Fibroblast of skin of left quadriceps (primary cell): ENCODE results near the gene NUP93.
A peak's percentile ranks its signal among the peaks of the same experiment; 100 is the strongest.
"Not testable (repeated sequence)": the region's sequence is repeated elsewhere in the genome, so short reads cannot be mapped to it uniquely, and the experiment has no call there.

Experiments
- DNase-seq, 2 experiments: peaks; one replicate each; pipeline ENCODE4 v3.0.0-alpha.2; 2013; ENCODE audit warnings: low read depth in 2 of 2

The NUP93 gene

DNA sequence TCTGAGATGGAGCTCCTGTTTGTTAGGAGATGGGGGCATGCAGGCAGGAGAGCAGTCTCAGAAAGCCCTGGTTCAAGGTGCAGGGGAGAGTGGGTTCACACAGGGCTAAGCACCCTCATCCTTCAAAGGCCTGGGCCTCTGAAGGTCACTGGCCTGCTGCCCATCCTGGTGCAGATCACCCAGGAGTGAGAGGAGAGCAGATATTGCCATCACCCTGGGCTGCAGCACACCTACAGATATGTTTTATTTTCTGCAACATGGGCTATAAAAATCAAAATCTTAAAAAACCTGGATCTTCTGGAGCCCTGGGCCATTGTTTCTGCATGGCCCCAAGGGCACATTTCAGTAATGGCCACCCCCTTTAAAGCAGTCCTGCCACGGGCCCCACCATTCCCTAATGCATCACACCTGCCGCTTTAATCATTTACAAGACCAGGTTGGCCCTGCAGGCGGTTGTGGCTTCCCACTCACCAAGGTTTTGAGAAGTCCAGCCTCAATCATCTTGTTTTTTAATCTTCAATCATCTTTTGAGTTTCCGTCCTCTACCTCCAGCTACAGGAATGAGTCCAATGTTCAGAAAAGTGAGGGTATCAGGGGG, 20.4 kb upstream of the NUP93 start:
- no peak for DNase-seq

GRCh38 chr16:56710181-56710737, 19.7 kb upstream of the NUP93 start:
- no peak for DNase-seq

GRCh38 chr16:56711862-56712261, 18.1 kb upstream of the NUP93 start:
- no peak for DNase-seq

DNA sequence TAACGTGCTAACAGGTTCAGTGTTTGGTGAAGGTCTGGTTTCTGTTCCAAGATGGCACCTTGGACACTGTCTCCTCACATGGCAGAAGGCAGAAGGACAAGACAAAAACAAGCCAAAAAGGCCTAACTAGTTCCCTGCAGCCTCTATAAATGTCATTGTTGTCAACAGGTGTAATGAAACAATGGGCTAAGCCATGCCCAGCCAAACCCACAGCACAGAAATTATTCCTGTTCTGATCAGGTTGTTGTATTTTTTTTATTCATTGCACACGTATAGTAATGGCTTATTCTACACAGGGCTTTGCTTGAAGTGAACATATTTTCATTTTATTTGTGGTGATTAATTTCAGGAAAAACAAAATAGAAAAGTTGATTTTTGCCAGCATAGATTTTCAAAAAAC, 16.1 kb upstream of the NUP93 start:
- DNase-seq, result no peak

- DNase-seq, result no peak
Measured at GRCh38 chr16:56715126-56715525, 14.8 kb upstream of the NUP93 start.

DNA sequence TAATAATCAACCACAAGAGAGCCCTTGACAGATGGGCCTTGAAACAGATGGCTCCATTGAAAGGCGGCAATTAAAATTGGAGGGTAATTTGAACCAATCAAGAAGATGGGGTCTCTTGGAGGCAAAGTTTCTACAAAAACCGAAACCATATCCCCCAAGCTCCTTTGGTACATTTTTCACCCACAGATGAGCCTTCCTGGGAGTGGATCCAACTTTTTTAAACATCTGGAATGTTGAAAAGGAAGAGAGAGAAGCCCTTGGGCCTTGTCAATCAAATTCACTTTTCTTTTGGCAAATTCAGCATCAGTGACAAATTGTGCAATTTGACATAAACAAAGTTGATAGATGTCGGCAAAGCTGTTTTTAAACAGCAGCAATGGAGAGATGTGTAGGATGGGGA, 13.2 kb upstream of the NUP93 start:
- DNase-seq, result no peak

- DNase-seq, result not testable (repeated sequence)
Measured at GRCh38 chr16:56717532-56717931, 12.4 kb upstream of the NUP93 start.

- DNase-seq, result no peak
Measured at GRCh38 chr16:56722200-56722842, 7.6 kb upstream of the NUP93 start.

DNA sequence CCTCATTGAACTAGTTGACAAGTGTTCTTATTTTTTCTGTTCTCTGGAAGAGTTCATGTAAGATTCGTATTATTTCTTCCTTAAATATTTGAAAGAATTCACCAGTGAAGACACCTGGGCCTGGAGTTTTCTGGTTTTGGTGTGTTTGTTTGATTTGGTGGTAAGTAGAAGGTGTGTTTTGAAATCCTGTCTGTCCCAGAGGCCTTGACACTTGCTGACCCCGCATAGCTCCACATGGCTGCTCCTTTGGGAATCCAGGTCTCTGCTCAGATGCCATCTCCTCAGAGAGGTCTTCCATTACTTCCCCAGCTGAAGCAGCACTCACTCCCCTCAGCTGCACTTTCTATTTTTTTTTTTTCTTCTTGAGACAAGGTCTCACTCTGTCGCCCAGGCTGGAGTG, 5.7 kb upstream of the NUP93 start:
- DNase-seq, result no peak

- no peak for DNase-seq
Measured at GRCh38 chr16:56726283-56726682, 3.6 kb upstream of the NUP93 start.

DNA sequence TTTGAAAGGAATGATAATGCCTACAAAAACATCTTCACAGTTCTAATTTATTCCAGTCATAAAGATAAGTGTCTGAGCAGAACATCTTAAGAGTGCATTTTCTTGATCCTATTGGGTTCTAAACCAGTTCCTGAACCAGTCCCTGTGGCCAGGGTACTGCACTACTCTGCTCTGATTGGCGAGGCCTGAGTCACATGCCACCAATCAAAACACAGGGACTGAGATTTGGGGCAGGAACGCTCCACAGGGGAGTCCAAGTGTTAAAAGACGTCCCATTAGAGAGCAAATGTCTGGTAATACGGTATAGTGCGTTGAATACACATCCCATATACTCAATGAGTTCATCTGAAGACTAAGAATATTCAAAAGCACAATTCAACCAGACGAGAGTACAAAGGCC, 3.0 kb upstream of the NUP93 start:
- DNase-seq, result no peak

DNA sequence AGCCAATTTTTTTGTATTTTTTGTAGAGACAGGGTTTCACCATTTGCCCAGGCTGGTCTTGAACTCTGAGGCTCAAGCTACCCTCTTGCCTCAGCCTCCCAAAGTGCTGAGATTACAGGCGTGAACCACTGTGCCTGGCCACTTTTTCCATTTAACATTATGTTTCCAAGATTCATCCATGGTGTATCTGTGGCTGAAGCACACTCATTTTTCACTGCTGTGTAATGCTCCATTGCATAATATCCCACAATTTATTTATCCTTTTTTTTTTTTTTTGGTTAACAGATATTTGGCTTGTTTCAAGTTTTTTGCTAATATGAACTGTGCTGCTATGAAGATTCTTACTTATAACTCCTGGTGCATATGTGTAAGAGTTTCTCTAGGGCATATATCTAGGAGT, 1.9 kb upstream of the NUP93 start:
- no peak for DNase-seq

- DNase-seq, result no peak
Measured at GRCh38 chr16:56728980-56729734, 772 bp upstream of the NUP93 start.

DNA sequence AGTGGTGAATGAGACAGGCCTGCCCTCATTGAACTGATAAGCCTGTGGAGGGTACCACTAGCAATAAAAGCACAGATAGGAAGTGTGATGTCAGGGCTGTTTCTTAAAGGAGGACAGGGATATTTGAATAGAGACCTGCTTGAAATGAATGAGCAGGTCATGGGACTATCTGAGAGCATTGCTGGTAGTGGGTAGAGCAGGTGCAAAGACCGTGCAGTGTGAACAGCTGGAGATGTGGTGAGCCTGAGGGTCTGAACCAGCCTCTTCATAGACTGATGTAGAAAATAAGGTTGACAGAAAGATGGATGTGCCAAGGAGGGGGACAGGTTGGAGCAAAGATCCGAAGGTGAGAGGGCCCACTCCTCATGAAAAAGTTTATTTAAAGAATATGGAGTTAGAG, 2.4 kb downstream of the NUP93 start:
- DNase-seq, result no peak

DNA sequence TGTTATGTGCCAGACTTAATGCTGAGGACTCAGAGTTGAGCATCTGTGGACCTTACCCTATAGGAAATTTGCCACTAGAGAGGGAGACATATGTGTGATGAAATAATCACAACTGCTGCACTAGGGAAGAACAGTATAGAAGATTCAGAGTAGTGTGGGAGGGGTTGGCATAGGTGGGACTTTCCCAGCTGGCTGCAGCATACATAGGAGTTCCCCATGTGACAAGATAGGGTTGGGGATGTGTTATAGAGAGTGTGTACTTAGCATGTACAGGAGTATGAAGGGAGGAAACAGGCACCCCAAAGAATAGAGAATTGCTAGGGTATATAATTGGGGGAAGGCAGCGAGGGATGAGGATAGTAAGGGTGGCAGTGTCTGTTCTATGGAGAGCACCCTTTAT, 2.9 kb downstream of the NUP93 start:
- no peak for DNase-seq

DNA sequence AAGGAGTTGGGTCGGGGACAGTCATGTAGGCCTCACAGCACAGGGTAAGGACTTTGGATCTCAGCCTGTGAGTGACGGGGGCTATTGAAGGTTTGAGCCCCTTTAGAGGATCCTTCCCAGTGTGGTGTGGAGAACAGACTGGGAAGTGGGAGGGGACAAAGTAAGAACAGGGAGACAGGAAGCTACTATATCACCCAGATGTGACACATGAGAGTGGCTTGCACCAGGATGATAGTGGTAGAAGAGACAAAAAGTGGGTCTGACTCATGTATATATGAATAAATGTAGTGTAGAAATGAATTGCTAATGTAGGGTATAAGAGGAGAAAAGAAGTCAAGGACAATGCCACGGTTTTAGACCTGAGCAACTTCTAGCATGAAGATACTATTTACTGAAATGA, 4.5 kb downstream of the NUP93 start:
- DNase-seq, result no peak

- DNase-seq, result no peak
Measured at GRCh38 chr16:56736476-56736875, 6.5 kb downstream of the NUP93 start.

DNA sequence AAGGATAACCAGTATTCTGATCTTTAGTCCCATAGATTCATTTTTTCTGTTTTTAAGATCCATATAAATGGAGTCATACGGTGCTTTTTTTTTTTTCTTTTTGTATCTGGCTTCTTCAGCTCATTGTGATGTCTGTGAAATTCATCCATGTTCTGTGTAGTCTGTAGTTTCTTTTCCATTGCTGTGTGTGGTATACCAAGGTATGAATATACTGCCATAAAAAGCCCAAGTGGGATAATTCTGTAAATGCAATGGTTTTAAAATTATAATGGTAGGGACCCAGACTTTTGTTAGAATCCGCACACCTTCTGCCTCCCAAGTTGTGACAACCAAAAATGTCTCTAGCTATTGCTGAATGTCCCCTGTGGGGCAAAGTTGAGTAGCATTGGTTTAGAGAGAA, 7.6 kb downstream of the NUP93 start:
- no peak for DNase-seq

GRCh38 chr16:56738221-56738620, 8.3 kb downstream of the NUP93 start:
- no peak for DNase-seq

DNA sequence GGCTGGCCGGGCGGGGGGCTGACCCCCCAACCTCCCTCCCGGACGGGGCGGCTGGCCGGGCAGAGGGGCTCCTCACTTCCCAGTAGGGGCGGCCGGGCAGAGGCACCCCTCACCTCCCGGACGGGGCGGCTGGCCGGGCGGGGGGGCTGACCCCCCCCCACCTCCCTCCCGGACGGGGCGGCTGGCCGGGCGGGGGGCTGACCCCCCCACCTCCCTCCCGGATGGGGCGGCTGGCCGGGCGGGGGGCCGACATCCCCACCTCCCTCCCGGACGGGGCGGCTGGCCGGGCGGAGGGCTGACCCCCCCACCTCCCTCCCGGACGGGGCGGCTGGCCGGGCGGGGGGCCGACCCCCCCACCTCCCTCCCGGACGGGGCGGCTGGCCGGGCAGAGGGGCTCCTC, 9.4 kb downstream of the NUP93 start:
- DNase-seq, result not testable (repeated sequence)

DNA sequence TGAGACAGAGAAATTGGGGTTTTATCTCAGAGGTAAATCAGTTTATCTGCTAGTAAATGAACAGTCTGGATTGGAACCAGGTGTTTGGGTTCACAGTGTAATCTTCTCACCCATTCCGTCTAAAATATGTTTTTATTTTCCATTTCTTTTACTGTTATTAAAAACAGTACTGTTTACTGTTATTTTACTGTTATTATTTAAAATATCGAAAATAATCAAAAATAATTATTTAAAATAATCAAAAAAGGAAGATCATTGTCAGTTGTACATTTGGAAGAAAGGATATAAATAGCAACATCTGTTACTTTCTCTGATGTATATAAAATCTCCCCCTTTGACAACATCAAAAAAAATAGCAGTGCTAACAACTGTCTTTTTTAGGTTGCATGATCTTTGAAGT, 11.5 kb downstream of the NUP93 start:
- DNase-seq, result no peak

DNA sequence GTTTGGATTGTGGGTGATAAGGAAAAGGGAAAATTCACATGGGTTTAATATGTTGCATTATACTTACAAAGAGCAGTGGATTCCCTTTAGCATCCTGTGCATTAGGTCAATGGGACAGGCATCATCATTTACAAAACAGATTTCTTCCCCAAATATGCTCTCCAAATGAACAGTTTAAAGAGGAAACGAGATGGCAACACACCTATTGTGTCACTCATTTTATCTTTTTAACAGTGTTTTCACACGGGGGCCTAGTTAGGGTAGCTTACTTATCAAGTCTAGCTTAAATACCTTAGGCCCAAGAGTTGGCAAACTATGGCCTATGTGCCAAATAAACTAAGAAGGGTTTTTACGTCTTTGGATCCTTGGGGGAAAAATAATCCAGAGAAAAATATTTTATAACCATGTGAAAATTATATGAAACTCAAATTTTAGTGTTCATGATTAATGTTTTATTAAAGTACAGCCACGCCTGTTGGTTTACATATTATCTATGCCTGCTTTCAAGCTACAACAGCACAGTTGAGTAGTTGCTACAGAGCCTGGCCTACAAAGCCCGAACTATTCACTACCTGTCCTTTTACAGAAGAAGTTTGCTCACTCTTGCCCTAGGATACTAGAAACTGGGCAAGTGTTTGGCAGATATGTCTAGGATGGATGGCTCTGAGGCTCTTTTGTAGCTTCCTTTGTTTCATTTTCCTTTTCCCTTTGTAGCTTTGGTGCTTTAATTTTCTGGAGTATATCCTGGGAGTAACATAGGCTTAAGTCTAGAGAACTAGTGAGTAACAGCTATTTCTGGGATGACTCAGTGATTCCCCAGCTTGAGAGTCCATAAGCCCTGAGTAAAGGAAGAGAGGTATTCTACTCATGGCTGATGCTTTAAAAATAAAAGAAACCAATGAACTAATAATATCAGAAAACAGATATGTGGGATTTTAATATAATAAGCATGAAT, 12.4 kb downstream of the NUP93 start:
- peak; percentile 63 to 66 for DNase-seq
